NCI-H526 treated with DMSO at 0.1 percent for 48 hours (cell line): ENCODE measurements around the gene ZNF550.

Experiments
- DNase-seq: peaks from one replicate; lab custom pipeline; 2025; lab: John Stamatoyannopoulos, UW

ZNF550 gene

GRCh38 chr19:57559404-57560025 lies at the start of gene ZNF550:
ZNF550 (minus strand) TSS chr19:57559863; CDS start chr19:57559682, 181 bp downstream.
- DNase-seq = peak; percentile 65

DNA sequence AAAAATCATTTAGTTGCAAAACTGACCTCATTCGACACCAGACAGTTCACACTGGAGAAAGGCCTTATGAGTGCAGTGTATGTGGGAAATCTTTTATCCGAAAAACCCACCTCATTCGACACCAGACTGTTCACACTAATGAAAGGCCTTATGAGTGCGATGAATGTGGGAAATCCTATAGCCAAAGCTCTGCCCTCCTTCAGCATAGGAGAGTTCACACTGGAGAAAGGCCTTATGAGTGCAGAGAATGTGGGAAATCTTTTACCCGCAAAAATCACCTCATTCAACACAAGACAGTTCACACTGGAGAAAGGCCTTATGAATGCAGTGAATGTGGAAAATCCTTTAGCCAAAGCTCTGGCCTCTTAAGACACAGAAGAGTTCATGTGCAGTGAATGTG lies 47.3 kb upstream of the ZNF550 start:
- DNase-seq = no peak

GRCh38 chr19:57599761-57600383 lies 40.2 kb upstream of the ZNF550 start, which contains the start of gene ZNF530:
ZNF530 (plus strand) TSS chr19:57599885; CDS start chr19:57604346, 4,461 bp downstream.
- DNase-seq = peak; percentile 75

- no peak for DNase-seq
Measured at GRCh38 chr19:57599377-57599760, 39.7 kb upstream of the ZNF550 start.

- DNase-seq = no peak
Measured at GRCh38 chr19:57587529-57587928, 27.9 kb upstream of the ZNF550 start.

- DNase-seq = peak; percentile 86
Measured at GRCh38 chr19:57583521-57584416, 24.1 kb upstream of the ZNF550 start, which contains the start of gene ZIK1. ZIK1 (plus strand) TSS chr19:57584145; CDS start chr19:57584357, 212 bp downstream.

DNA sequence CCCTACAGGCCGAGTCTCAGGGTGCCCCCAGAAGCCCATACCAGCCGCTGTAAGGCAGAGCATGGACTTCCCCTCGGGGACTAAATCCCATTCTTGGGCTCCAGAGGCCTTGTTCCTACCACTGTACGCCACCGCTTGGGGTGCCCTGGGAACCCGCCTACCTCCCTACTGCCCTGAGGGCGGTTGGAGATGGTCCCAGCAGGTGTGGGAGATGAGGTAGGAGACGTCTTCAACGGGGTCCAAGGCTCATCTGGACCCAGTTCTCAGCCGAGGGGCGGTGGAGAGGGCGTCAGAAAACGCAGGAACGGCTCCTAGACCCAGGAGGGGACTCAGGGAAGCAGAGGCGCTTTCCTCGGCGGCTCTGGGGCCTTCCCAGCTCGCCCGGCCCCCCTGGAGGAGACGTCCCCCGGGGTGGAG lies 23.4 kb upstream of the ZNF550 start:
- no peak for DNase-seq

GRCh38 chr19:57578487-57579205 lies 19.0 kb upstream of the ZNF550 start, which contains the start of gene ZNF416:
ZNF416 (minus strand) TSS chr19:57578911; CDS start chr19:57578704, 207 bp downstream.
- peak; percentile 97 for DNase-seq

GRCh38 chr19:57576661-57577060 lies 17.0 kb upstream of the ZNF550 start:
- DNase-seq = no peak

- no peak for DNase-seq
Measured at GRCh38 chr19:57572415-57572947, 12.8 kb upstream of the ZNF550 start.

GRCh38 chr19:57570707-57571106 lies 11.0 kb upstream of the ZNF550 start:
- no peak for DNase-seq

DNA sequence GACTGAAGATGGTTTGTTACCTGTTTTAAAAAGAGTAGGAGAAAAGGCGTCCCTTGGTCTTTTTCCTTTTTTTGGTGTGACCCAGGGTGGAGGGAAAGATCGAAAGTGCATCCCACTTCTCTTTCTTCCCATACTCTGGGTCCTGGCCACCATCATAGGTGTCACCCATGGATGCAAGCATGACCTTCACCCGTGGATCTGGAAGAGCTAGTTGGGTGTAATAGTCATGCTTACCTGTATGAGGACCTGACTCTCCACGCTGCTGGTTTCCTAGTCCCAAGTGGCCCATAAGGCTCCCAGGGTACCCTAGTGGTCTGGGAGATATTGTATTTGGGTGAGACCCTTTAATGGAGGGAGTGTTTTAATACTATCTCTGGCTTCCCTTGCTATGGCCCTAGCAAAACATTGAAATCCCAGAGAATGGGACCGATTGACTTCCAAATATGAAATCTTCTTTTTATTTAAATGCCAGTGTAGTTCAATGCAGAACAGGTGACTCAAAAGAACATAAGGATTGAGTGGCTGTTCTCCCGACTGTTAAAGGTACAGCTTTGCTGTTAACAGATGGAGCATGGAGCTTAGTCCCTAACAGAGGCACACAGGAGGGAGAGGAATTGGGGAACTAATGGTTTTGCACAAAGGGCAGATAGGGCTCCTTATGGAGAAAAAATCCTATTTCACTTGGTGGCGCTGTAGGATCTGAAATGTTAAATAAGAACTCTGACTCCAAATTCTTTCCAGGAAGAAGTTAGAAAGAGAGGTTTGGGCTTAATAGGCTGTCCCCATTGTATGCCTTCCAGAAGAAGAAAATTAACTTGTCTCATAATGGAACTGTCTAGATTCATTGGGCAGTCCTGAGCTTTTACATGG lies 7.0 kb upstream of the ZNF550 start:
- DNase-seq = no peak

GRCh38 chr19:57563547-57563946 lies 3.9 kb upstream of the ZNF550 start:
- DNase-seq = no peak

DNA sequence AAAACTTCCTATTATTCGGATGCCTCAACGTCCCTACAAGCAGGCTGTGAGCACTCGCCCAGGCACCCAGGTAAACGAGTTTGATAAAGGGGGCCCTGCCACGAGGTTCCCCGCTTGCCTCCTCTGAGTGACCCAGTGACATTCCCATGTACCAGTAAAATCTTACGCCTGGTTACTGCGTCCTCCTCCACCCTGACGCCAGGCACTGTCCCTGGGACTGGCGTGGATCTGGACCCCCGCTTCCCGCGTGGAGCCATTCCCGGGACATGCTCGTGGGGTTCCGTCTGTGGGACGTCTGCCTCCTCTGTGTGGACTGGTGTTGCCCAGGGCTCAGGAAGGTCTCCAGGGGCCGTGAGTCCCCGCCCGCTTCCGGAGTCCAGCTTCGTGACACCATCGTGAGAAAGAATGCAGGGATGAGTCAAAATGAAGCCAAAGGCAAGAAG lies 407 bp upstream of the ZNF550 start:
- DNase-seq = no peak

DNA sequence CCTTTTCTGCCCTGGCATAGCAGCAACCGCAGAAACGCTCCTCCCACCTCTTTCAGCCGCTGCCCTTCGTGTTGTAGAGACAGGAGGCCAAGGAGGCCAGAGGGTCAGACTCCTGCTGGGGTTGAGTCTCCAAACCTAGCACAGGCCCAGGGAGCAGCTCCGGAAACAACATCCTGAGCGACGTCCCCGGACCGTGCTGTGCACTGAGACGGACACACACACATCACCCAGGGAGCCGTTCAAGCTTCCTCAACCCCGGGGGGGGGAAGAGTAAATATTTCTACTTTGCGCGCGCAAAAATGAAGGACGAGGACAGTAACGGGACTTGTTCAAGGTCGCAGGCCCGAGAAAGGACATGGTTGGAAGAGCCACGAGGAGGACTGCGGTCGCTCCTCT lies 657 bp downstream of the ZNF550 start:
- DNase-seq = no peak

GRCh38 chr19:57558525-57558924 lies 1.1 kb downstream of the ZNF550 start:
- no peak for DNase-seq

DNA sequence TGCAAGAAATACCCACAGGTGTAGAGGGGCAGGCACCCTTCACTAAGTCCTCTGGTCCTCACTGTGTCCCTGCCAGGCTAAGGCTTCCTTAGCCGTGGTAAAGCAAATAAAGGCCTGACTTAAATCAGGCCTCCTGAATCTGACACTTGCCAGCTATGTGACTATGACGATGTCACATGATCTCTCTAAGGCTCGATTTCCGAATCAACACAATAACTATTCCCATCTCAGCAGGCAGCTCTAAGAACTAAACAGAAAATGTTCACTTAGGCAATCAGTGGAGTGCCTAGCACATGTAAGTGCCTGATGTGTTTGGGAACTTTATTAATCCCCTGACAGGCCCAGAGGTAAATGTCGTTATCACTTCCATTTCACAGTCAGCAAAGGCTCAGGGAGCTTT lies 2.0 kb downstream of the ZNF550 start:
- DNase-seq = no peak

GRCh38 chr19:57552432-57552831 lies 7.2 kb downstream of the ZNF550 start:
- DNase-seq = no peak

DNA sequence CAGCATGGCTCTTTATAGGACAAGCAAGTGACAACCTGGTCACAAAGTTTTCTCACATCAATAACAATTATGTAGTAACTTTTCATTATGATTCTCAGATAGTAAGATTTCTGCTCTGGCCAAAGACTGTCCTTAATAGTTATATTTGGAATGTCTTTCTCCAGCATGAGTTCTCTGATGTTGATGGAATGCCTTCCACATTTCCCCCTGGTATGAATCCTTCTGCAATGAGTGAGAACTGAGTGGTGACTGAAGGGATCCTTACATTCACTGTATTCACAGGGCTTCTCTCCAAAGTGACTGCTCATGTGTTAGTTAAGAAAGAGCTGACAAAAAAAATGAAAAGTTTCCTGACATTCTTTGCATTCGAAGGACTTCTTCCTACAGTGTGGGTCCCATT lies 13.2 kb downstream of the ZNF550 start:
- no peak for DNase-seq

DNA sequence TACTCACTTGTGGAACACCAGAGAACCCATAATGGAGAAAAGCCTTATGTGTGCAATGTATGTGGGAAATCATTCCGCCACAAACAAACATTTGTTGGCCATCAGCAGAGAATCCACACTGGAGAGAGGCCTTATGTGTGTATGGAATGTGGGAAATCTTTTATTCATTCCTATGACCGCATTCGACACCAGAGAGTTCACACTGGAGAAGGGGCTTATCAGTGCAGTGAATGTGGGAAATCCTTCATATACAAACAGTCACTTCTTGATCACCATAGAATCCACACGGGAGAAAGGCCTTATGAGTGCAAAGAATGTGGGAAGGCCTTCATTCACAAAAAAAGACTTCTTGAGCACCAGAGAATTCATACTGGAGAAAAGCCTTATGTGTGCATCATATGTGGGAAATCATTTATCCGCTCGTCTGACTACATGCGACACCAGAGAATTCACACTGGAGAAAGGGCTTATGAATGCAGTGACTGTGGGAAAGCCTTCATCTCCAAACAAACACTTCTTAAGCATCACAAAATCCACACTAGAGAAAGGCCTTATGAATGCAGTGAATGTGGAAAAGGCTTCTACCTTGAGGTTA lies 21.6 kb downstream of the ZNF550 start:
- no peak for DNase-seq
